Activated CD4-positive, alpha-beta T cell treated with anti-CD3 and anti-CD28 coated beads, Interleukin-2, amount 50 U/mL, for 16 hours (primary cell): Measurements from ENCODE around the gene ARID5A.
A peak's percentile ranks its signal among the peaks of the same experiment; 100 is the strongest.

Experiments
- DNase-seq: peaks from one replicate; pipeline ENCODE4 v3.0.0-alpha.2; 2020

ARID5A gene

DNA sequence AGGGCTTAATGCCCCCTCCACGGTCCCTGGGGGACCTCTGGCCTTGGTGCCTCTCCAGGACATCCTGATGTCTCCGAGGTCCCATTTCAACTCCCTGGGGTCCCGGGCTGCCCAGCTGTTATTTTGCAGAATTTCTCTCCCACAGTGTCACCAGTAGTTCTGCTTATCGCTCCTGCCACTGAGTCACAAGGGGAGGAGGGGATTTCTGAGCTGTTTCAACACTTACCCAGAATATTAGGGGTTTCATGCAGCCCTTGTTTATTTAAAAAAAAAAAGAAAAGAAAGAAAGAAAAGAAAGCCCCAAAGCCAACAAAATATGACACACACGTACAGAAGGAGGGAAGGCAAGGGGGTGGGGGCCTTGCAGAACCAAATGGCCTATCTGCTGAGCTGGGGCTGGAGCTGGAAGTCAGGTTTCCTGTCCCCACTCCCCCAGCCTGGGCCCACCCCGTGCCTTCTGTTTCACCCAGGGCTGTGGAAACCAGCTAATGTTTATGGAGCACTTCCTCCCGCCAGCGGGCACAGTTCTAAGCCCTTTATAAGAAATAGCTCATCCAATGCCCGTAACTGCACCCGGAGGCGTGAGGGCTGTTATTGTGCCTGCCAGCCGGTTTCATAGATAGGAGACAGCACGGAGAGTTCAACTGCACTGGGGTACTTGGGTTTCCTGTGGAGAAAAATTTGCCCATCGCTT lies 8.4 kb upstream of the ARID5A start:
- peak; percentile 90 for DNase-seq

DNA sequence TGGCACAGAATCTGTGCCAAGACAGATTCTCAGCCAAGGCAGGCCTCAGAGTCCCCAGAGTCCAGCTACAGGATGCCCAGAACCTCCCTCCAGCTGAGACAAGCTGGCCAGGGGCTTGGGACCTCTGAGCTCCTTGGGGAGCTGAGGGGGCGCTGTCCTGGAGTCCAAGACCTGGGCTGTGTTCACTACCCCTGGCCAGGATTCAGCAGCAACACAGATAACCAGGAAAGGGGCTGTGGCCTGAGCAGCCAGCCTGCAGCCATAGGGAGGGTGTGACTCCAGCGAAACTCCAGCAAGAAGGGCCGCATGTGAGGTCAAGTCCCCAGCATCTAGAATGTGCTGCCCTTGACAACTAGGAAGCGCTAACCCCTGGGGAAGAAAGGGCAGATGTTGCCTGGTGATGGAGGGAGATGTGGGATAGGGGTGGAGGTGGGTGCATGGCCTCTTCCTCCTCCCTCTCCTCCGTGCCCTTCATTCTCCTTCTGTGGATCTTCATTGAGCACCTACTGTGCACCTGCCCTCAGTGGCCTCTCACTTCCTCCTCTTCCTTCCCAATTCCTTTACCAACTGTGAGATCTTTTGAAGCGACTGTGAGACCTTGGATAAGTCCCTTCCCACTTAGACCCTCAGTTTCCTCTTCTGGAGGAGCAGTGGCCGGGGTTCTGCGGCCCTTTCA lies 7.7 kb upstream of the ARID5A start:
- no peak for DNase-seq

DNA sequence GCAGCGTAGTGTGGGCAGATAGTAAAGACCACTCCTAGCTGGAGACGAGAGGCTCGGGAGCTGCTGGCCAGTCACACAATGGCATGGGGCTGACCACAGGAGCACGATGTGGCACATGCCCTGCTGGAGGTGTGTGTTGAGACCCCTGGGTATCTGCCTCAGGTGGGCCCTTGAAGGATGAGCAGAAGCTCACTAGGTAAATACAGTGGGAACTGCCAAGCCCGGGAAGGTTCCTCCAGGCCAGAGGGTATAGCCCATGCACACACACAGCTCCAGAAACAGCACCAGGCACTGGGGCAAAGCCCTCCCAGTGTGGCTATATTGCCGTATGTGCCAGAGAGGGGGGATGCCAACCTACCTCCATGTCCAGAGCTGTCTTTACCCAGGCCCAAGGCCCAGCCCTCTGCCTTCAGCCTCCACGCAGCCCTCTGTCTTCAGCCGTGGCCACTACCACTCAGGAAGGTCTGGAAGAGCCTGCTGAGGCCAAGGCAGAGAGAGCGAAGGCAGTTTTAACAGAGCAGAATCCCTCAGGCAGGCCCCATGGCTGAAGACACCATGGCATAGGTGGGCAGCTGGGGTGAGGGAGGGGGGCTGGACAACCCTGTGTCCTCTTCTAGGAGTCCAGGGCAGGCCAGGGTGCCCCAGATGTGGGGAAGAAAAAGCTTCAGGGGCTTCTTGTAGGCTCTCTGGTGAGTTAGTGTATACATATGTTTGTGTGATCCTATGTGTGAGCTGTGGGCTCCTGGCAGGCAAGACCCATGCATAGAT lies 7.0 kb upstream of the ARID5A start:
- no peak for DNase-seq

DNA sequence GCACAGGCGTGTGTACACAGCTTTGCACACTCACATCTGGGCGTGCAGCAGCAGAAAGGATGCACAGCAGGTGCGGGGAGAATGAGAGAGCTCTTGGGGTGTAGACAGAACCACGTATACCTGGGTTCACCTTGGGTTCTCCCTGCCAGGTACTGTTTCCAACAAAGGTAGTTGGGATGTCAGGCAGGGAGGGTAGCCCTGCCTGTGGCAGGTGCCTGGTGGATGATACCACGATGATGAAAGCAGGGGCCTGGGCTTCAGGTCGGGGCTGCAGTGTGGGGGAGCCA lies 6.5 kb upstream of the ARID5A start:
- DNase-seq, result no peak

DNA sequence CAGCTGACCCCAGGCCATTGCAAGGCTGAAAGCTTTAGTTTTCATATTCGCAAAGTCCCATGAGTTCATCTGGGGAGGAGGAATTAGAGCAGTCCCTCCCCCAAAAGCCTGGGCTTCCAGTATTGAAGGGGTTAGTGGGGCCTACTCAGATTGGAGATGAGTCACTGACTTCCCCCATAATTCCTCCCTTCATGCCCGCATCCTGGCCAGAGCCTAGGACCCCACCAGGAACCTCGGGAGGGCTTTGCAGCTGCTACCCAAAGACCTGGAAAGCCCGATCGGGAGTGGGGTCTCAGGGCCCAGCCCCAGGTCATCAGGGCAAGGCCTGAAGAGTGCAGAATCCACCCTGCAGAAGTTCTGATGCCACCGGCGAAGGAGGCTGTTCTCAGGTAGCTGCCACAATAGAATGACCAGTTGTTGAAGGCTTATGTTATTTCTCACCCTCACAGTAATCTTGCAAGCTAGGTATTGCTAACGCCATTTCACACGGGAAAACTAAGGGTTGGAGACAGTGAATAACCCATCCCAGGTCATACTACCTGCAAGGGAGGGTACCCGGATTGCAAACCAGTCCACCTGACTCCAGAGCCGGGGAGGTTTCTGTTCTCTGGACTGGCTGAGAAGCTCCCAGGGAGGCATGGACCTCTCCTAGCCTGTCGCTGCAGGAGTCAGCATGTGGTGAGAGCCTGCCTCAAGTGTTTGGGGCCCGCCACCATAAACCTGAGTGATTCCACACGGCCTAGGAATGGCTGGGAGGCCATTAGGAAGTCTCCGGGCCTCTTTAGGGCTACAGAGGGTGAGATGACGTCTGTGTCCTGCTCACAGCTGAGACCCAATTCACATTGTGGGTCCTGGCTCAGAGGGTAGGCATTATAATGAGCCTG lies 5.8 kb upstream of the ARID5A start:
- DNase-seq, result peak; percentile 63

DNA sequence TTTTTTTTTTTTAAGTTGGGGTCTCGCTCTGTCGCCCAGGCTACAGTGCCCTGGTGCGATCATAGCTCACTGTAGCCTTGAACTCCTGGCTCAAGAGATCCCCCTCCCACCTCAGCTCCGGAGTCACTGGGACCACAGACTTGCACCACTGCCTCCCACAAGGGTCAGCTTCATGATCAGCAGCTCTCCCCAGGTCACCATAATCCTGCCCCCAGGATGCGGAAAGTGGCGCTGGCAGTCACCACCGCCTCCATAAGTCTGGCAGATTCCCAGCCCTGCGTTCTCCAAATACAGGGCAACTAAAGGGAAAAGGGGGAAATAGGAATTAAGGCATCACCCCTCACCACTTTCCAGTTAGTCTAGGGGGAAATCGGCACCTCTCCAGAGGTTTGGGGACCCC lies 5.2 kb upstream of the ARID5A start:
- DNase-seq, result no peak

DNA sequence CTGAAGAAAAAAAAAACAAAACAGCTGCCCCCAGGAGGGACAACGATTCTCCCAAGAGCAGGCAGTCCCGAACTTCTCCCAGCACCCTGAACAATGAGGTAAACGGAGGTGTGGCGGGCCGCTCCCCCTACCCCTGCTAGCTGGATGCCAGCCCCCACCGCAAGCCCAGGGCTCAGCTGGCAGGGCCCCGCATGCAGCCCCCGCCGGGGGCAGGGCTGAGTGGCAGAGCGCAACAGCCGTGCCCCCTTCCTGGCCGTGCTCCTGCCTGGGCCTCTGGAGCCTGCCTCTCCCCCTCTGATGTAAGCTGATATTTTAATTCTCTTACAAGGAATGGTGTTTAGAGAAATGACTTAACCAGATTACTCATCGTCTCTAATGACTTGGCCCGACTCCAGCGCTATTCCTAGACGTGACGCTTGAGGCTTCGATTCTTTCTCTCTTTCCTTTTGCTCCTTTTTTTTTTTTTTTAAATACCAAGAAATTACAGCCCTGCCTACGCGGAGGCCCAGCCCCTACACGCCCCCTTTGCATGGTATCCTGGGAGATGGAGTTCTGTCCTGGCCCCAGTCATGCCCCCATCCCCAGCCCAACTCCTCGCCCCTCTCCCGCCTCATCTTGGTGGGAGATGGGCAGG lies 4.6 kb upstream of the ARID5A start:
- DNase-seq, result peak; percentile 90

DNA sequence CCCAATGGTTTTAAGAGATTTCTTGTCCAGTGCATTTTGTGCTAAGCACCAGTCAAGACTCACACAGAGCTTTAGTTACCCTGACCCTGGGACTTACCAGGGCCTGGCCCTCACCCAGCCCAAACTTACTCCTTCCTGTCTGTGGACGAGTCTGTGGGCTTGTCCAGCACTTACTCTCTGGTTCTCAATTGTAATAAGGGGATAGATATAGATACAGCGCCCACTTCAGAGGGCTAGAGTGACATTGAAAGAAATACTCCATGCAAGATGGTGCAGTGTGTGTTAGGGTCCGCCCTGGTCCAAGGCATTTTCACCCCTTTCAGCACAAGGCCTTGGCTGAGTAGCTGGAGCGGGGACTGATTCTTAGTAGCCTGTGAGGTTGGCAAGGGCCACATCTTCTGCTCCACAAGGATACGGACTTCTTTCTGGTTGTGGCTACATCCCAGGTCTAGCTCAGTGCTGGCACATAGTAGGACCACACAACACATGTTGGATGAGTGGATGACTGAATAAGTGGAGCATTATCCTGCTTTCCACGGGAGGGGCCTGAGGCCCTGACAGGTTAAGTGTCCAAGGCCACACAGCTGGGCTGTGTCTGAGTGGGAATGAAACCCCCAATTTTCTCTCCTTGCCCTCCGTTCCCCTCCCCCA lies 3.8 kb upstream of the ARID5A start:
- no peak for DNase-seq

DNA sequence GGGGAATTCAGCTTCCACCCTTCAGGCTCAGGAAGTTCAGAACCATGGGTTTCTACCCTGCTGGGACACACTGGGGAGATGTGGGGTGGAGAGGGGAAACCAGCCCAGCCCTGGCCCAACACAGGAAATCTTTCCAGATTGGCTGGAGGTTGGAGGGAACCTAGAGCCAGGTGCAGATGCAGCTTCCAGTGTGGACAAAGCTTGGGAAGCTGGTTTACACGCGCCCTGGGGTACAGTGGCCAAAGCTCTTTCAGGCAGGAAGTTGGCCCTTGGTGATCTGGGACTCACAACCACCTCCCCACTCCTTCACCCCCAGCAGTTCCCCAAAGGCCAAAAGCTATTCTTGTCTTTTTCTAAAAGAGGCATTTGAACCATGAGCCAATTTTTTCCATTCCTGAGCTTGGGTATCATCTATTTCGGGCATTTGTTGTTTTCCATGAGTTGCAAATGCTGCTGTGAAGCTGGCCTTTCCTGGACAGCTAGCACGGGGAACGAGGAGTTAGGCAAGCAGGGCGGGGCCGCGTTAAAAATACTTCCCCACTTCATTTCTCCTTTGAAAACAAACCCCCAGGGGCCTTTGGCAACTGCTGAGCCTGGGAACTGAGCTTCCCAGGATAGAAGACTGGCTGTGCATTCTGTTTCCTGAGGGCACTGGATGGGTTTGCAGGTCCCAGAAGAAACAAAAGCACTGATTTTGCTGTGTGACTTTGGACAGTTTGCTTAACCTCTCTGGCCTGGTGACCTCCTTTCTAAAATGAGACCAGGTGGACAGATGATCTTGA lies 3.1 kb upstream of the ARID5A start:
- no peak for DNase-seq

DNA sequence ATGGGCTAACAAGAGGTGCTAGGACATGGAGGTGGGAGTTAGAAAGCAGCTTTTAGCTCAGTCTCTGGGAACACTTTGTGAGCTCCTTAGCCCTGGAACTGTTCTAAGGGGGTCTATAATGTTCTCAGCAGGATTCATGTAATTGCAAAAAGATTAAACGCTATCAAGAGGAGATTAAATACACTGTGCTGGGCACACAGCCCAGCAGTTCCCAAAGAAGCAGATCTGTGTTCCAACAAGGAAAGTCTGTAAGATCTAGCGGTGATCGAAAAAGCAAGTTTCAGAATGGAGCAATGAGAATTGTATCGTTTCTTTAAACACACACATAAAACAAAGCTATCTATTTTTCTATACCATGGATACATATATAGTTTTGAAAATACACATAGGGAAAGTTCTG lies 2.4 kb upstream of the ARID5A start:
- no peak for DNase-seq

DNA sequence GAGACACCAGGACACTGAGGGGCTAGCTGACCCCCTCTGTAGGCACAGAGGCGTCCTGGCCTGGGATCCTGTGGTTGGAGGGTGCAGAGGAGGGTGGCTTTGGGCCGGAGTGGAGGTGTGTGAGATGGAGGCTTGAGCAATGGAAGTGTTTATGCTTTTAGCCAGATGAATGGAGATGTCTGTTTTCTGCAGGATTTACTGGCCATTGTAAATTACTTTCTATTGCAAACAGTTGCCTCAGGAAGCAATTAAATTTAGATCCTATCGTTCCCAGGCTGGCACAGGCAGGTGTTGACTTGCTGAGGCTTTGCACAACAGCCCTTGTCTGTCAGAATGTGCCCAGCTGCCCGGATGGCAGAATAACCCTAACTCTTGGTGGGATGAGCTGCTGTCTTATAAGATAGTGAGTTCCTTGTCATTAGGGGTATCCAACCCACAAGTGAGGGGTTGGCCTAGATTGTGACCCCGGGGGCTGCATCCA lies 1.8 kb upstream of the ARID5A start:
- no peak for DNase-seq

DNA sequence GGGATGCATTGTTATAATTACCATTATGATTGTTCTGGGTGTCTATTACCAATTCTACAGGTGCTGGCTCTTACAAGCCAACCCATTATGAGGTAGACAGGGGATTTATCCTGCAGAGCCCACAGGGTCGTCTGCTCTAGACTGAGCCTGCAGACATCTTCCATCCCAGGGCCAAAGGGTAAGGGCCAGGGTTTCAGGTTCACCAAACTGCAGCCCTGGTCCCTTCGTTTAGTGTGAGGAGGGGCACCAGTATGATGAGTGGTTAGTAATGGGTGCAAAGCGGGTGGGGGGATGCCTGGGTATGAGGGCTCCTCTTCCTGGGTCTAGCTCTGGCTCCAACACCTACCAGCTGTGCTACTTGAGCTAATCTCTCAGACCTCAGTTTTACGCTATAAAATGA lies 1.2 kb upstream of the ARID5A start:
- DNase-seq, result no peak

DNA sequence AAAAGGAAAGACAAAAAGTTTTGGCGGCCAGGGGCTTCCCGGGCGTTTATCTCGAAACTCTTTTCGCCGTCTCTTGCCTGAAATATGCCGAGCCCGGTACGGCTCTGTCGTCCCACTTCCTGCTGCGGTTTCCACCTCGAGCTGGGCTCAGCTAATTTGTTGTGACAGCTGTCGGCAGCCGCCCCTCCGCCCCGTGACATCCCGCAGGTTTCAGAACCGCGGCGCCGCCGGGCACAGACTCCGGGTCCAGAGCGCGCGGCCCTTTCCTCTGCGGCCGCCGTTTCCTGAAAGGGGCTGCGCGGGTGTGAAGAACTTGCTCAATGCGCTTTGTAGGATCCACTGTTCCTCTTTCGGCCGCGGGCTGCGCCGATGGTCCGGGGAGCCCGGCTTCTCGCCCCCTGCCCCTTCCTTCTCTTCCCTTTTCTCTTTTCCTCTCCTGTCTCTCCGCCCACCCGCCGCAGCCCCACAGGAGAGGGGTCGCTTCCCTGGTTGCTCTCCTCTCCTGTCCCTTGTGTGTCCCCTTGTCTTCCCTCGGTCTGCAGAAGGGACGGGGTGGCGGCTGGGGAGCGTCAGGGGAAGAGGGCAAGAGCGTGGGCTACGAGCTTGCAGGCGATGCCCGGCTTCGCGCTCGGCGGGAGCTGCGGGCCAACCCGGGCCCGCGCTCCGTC lies 648 bp downstream of the ARID5A start:
- peak; percentile 94 for DNase-seq

DNA sequence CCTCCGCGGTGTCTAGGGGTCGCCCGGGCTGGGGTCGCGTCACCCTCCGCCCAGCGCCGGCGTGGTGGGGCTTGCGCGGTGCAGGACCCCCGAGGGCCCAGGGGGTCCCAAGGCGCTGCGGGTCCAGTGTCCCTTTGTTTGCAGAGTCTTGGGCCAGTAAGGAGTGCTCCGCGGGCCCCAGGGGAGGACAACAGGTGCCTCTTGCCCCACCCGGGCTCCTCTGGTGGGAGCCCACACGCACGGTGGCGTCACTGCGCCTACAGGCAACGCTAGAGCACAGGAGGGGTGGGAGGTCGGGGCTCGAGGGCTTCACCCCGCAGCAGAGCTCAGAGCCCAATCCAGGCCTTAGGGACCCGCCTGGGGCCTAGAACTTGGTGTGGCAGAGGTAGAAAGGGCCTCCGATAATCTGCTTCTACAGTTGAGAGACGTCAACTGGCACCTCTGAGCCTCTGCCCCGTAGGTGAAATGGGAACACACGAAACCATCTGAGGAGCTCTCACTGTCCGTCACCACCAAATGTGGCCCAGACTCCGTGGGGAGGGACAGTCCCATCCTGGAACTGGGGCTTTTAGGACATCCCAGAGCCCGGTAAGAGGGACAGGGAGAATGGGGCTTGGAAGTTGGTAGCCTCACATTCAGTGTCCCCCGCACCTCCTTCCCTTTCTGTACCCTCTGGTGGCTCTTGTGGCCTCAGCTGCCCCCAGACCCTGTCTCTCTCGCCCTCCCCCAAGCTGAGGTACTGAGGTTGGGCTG lies 1.4 kb downstream of the ARID5A start:
- no peak for DNase-seq

DNA sequence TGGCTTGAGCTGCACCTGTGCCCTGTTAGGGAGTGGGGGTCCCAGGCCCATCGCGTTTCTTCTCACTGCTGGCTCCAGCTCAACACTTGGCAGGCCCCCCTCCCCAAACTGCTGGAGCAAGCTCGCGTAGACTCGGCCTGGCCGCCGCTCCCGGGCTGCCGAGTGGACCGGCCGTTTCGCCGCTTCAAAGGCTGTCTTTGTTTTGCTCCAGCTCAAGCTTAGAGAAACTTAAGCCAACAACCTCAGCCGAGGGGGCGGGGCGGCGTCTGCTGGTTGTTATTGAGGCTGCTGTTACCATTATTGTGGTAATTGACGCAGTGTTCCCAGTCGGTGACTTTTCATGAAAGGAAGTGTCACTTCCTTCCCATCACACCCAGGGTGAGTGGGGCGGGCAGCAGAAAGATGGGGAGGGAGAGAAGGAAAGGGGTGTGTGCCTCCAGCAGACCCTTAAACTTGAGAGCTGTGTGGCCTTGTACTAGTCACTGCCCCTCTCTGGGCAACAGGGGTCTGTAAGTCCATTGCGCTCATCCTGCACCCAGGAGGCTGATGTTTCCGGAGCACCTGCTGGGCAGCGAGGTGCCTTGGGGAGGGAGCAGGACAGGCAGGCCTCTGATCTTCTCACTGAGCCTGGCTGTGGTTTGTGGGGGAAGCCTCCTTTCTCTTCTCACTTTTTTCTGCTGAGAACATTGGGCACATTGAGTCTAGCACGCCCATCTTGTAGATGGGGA lies 2.1 kb downstream of the ARID5A start:
- peak; percentile 86 for DNase-seq

DNA sequence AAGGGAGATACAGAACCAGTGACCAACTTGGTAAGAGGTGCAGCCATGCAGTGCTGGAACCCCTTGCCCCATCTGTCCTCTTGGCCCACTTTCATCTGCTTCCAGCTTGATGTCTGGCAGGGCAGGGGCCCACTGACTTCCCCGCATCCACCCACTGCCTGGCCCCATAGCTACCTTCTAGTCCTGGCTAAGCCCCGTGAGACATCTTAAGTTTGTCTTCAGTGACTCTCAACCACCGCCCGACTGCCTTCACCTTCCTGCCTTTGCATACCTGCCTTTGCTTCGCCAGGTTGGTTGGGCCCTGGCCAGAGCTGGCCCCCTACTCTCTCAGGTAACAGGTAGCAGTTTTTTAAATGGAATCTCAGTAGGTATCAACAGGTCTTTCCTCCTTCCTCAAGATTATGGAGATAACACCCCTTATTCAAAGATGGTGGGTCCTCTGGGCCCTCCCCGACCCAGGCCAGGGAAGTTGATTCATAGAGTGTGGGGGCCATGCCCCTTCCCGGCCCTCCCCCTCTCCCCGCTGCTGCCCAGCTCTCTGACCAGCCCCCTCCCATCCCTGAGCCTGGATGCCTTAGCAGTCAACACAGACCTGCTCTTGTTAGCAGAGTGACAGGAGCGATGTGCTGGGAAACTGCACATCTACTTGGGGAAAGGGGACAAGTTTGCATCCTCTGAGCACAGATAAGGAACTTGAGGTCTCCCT lies 2.8 kb downstream of the ARID5A start:
- DNase-seq, result no peak

DNA sequence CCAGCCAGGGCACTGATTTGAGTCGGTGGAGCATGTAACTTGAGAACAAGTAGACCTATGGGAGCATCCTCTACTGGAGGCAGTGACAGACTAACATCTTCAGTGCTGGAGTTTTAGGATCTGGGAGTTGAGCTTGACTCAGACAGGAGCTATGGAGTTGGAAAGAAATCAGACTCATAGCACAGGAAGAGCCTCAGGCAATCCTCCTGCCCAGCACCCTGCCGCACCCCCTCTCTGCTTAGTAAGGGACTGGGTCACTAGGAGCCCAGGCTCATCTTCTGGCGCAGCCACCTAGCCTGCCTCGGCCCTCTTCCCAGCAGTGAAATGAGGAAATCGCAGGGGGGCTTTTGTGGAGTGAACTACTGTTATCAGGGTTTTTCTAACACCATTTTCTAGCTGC lies 3.6 kb downstream of the ARID5A start:
- no peak for DNase-seq

DNA sequence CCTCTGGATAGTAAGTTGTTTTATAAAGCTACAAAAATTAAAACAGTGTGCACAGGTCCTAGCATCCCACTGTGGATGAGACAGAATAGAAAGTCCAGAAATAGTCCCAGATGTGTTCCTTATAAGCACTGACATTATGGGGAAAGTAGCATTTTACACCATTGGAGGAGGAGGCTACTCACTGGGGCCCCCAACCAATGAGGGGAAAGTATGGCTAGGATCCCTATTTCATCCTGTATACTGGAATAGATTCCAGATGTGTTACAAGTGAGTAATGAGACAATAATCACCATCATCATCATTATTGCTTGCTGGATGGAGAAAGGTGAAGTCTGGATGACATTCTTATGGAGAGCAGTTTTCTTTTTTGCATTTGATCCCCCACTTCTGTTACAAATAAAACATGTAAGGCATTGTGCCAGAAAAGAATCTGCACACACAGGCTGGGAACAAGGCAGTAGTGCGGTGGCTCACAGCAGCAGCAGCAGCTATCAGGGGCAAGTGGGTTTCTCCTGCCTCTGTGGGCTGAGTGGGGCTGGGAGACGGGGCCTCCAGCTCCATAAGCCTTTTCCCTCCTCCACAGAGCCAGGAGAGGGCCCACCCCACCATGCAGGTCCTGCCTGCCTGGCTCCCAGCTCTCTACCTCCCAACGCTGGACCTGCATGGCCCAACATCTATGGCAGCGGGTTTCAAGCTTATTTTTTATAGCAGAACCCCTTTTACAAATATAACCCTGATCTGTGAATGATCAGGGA lies 5.0 kb downstream of the ARID5A start:
- no peak for DNase-seq
